PC-9 (cell line): Measurements from ENCODE around the gene SPSB3. TPM values are rescaled to one million over a fixed set of nuclear protein-coding genes. Genes with fewer than 3 reads are reported as not detected.

Source experiments
- BruUV-seq: library from RNA; stranded (reverse); fragments of 400-500 nt; replicated peaks from 2 replicates; lab custom pipeline; 2021; lab: Mats Ljungman, UMichigan
- CTCF ChIA-PET: fragments of 300-600 bp; sonication (Branson Sonifier 250); formaldehyde crosslinking; loops from one replicate; lab custom pipeline; 2022; ENCODE audit warnings: antibody characterized with exemption; lab: Charles Lee
- POLR2A ChIA-PET: fragments of 300-600 bp; sonication (Branson Sonifier 250); formaldehyde crosslinking; loops from one replicate; lab custom pipeline; 2022; ENCODE audit warnings: antibody characterized with exemption; ENCODE audit not compliant: unreplicated experiment; lab: Charles Lee
- DNase-seq, 2 experiments: peaks; one replicate each; pipeline versions ENCODE4 v3.0.0 to v3.0.0-alpha.2; 2015 to 2022; ENCODE audit warnings: mixed read lengths in 1 of 2
- H2AFZ ChIP-seq: fragments of 200-600 bp; sonication (generic); 2 replicates; pipeline ENCODE4 v1.8.1; 2017; ENCODE audit warnings: antibody characterized with exemption
- H3F3A ChIP-seq: fragments of 200-600 bp; sonication (generic); 2 replicates; pipeline ENCODE4 v1.8.1; 2017; ENCODE audit warnings: antibody characterized with exemption, mild to moderate bottlenecking, low read depth; ENCODE audit not compliant: insufficient read depth
- H3K27ac ChIP-seq: fragments of 200-600 bp; sonication (generic); 2 replicates; pipeline ENCODE4 v1.6.1; 2016; ENCODE audit warnings: mixed run types
- H3K27me3 ChIP-seq: fragments of 200-600 bp; sonication (generic); 2 replicates; pipeline ENCODE4 v1.6.1; 2016; ENCODE audit warnings: low read depth, mixed run types; ENCODE audit not compliant: insufficient read depth
- H3K36me3 ChIP-seq: fragments of 200-600 bp; sonication (generic); 2 replicates; pipeline ENCODE4 v1.6.1; 2016; ENCODE audit warnings: low read depth, mixed run types
- H3K4me1 ChIP-seq: fragments of 200-600 bp; sonication (generic); replicated peaks from 2 replicates; pipeline ENCODE4 v1.6.1; 2016; ENCODE audit warnings: mixed run types; ENCODE audit not compliant: insufficient read depth
- H3K4me2 ChIP-seq: fragments of 200-600 bp; sonication (generic); 2 replicates; pipeline ENCODE4 v1.6.1; 2017; ENCODE audit warnings: mixed run types
- H3K4me3 ChIP-seq: fragments of 200-600 bp; sonication (generic); 2 replicates; pipeline ENCODE4 v1.6.1; 2016; ENCODE audit warnings: mixed run types
- H3K79me2 ChIP-seq: fragments of 200-600 bp; sonication (generic); 2 replicates; pipeline ENCODE4 v1.6.1; 2017; ENCODE audit warnings: low read depth, mixed run types
- H3K9me2 ChIP-seq: fragments of 200-600 bp; sonication (generic); 2 replicates; pipeline ENCODE4 v1.8.1; 2017; ENCODE audit warnings: mild to moderate bottlenecking; ENCODE audit not compliant: insufficient read depth
- H3K9me3 ChIP-seq: fragments of 200-600 bp; sonication (generic); 2 replicates; pipeline ENCODE4 v1.8.1; 2016; ENCODE audit warnings: low read depth; ENCODE audit not compliant: insufficient read depth
- H4K20me1 ChIP-seq: fragments of 200-600 bp; sonication (generic); 2 replicates; pipeline ENCODE4 v1.8.1; 2017; ENCODE audit not compliant: insufficient read depth
- EZH2 ChIP-seq: fragments of 200-600 bp; sonication (generic); IDR thresholded peaks from 2 replicates; pipeline ENCODE4 v1.8.0; 2017; ENCODE audit warnings: antibody characterized with exemption, low read depth
- intact Hi-C: fragments of 100-400 bp; cut with micrococcal nuclease; formaldehyde crosslinking; loops from one replicate; pipeline ENCODE4 v1.10.0; 2022; ENCODE audit not compliant: unreplicated experiment
- total RNA-seq: library from RNA; stranded (reverse); gene quantifications from 2 replicates; pipeline ENCODE4 v1.2.3, GENCODE V29; 2021
- TF ChIP-seq, protein P1 (sequence below): fragments of 200-600 bp; sonication (generic); conservative IDR thresholded peaks from 2 replicates; pipeline ENCODE4 v1.6.1; 2017; ENCODE audit warnings: mixed run types, antibody characterized with exemption, mild to moderate bottlenecking, moderate library complexity

The SPSB3 gene
- total RNA-seq, 1 experiment from 2014 or later = 58.2 TPM

DNA sequence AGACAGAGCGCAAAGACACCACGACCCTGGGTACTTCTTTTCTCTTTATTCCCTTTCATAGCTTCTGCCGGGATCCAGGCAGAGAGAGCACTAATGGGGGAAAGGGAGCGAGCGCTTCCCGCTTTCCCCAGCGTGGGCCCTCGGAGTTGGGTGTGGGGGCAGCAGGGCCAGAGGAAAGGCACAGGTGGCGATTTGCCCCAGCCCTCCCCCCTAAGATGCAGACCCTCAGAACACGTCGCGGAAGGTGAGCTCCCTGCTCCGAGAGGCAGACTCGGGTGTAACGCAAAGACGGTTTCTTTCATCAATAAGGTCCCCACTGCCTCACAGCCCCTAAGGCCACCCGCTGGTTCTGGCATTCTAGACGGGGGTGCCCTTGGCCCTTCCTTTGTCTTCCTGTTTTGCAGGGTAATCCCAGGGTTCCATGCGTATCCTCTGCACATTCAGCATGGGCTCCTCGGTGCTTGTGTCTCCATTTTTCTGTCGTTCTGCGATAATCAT, 10.5 kb downstream of the SPSB3 start:
- H3K27ac ChIP-seq = peak overlapping the region; percentile 77

DNA sequence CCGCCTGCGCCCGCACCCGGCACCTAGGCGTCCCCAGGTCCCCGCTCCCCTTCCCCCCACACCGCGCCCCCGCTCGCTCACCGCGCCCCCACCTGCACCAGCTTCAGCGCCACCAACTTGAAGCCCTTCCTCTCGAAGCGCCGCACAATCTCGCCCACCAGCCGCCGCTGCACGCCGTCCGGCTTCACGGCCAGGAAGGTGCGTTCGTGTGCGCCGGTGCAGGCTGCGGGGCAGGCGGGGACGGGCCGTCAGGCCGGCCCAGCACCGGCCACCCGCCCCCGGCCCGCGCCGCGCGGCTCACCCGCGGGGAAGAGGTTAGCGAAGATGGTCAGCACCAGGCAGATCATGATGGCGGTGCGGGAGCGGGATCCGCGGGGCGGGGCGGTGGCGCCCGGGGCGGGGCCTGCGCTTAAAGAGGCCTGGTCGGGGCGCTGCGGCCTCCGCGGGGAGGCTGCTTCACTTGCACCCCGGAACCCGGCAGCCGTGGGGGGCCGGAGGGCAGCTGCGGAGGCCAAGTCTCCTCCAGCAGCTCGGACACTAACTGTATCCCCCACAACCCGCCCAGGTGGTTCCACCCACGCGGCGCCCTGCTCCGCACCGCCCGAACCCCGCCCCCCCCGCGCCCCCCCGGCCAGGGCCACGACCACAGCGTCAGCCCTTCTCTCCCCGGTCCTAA, 11.0 kb downstream of the SPSB3 start, which contains the start of gene NME3:
NME3 (minus strand) TSS at position 356 of the 676 bp plus-strand sequence; CDS start at position 347, 9 bp downstream.
- ChIA-PET POLR2A (interaction anchor here (0.6 to 0.8 kb wide), 4 partner anchors 25 to 119 kb away, joined by 3 to 21 read pairs (median 4); no protein-coding TSS in a partner anchor), CTCF (interaction anchor here (0.6 kb wide), 2 partner anchors 27 to 158 kb away, joined by 3 to 5 read pairs; no protein-coding TSS in a partner anchor)
- no peak for TF ChIP-seq EZH2
- TF ChIP-seq, protein P1, sequence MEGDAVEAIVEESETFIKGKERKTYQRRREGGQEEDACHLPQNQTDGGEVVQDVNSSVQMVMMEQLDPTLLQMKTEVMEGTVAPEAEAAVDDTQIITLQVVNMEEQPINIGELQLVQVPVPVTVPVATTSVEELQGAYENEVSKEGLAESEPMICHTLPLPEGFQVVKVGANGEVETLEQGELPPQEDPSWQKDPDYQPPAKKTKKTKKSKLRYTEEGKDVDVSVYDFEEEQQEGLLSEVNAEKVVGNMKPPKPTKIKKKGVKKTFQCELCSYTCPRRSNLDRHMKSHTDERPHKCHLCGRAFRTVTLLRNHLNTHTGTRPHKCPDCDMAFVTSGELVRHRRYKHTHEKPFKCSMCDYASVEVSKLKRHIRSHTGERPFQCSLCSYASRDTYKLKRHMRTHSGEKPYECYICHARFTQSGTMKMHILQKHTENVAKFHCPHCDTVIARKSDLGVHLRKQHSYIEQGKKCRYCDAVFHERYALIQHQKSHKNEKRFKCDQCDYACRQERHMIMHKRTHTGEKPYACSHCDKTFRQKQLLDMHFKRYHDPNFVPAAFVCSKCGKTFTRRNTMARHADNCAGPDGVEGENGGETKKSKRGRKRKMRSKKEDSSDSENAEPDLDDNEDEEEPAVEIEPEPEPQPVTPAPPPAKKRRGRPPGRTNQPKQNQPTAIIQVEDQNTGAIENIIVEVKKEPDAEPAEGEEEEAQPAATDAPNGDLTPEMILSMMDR = no peak
- Histone ChIP-seq H4K20me1 (peaks cover 19% of the 10 kb centered on the region), H3K27ac (peak within 1 kb of the TSS; percentile 77), H3K4me2 (peak within 1 kb of the TSS; percentile 99), H3F3A (peaks cover 32% of the 10 kb centered on the region; the same call in 1 of the 2 replicates), H3K36me3 (0 out of 2 replicates have a peak, but pooled peaks cover 5% of the 10 kb centered on the region), H3K27me3 (no peaks in the 10 kb centered on the region), H3K9me2 (no peaks in the 10 kb centered on the region), H3K79me2 (peaks cover 39% of the 10 kb centered on the region), H3K4me1 (peaks cover 19% of the 10 kb centered on the region), H3K4me3 (peak within 1 kb of the TSS; percentile 77), H2AFZ (peak within 1 kb of the TSS; percentile 92; the same call in 1 of the 2 replicates), H3K9me3 (no peaks in the 10 kb centered on the region)
- intact Hi-C loops = loop anchor here (5.0 kb wide), 2 partner anchors 94 to 191 kb away; partner anchors contain the start of genes JPT2 and RPS2
- peak; percentile 46 to 80 for DNase-seq
- no TSS peak for BruUV-seq

More for the DNA sequence above, 10.5 kb downstream of the SPSB3 start:
- Histone ChIP-seq H3K36me3 (0 out of 2 replicates have a peak, but pooled peaks cover 5% of the 10 kb centered on the region), H2AFZ (peak overlapping the region; percentile 92; the same call in 1 of the 2 replicates), H4K20me1 (peaks cover 19% of the 10 kb centered on the region), H3F3A (peaks cover 34% of the 10 kb centered on the region), H3K4me2 (peak overlapping the region; percentile 99), H3K27me3 (no peaks in the 10 kb centered on the region), H3K4me3 (peak overlapping the region; percentile 77), H3K4me1 (peaks cover 19% of the 10 kb centered on the region), H3K9me2 (no peaks in the 10 kb centered on the region), H3K9me3 (no peaks in the 10 kb centered on the region), H3K79me2 (peaks cover 39% of the 10 kb centered on the region)
- no peak for TF ChIP-seq EZH2
- TF ChIP-seq, protein P1 = no peak
- ChIA-PET CTCF (interaction anchor here (0.6 kb wide), 1 partner anchor 28 kb away, joined by 5 read pairs; no protein-coding TSS in a partner anchor), POLR2A (interaction anchor here (0.7 to 0.8 kb wide), 2 partner anchors 26 to 66 kb away, joined by 3 to 21 read pairs; no protein-coding TSS in a partner anchor)
- DNase-seq = peak in 1 of 2 experiments; percentile 32
- intact Hi-C loops = loop anchor here (2.0 to 5.0 kb wide), 4 partner anchors 65 to 190 kb away; partner anchors contain the start of genes JPT2, MAPK8IP3 and RPS2
- TSS peak; percentile 80 for BruUV-seq
